GM13976 (cell line): ENCODE measurements around the gene CPAMD8.
"Not testable (repeated sequence)": the region's sequence is repeated elsewhere in the genome, so short reads cannot be mapped to it uniquely, and the experiment has no call there.

Experiments
- DNase-seq: peaks from one replicate; pipeline ENCODE4 v3.0.0; 2012; ENCODE audit warnings: low spot score
- in situ Hi-C: fragments of 300-500 bp; cut with MboI; formaldehyde crosslinking; loops from one replicate; pipeline ENCODE4 v1.12.0; 2022; ENCODE audit warnings: low sequenced_read_pairs, mixed read lengths, inconsistent platforms; ENCODE audit not compliant: unreplicated experiment
- TF ChIP-seq, protein P1 (sequence below): IDR thresholded peaks from 2 replicates; pipeline ENCODE4 v1.5.1; 2012; ENCODE audit warnings: borderline replicate concordance, mild to moderate bottlenecking; ENCODE audit not compliant: insufficient read depth; ENCODE audit errors: extremely low read depth, missing control alignments, control extremely low read depth

The CPAMD8 gene

DNA sequence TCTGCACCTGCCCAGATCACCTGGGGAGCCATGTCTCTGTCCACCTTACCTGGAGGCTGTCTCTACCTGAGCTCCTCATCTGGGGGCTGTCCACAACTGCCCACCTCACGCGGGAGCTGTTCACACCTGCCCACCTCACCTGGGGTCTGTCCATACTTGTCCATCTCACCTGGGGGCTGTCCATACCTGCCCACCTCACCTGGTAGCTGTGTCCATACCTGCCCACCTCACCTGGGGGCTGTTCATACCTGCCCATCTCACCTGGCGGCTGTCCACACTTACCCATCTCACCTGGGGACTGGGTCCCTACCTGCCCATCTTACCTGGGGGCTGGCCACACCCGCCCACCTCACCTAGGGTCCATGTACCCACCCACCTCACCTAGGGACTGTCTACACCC, 10.0 kb upstream of the CPAMD8 start:
- TF ChIP-seq, protein P1, sequence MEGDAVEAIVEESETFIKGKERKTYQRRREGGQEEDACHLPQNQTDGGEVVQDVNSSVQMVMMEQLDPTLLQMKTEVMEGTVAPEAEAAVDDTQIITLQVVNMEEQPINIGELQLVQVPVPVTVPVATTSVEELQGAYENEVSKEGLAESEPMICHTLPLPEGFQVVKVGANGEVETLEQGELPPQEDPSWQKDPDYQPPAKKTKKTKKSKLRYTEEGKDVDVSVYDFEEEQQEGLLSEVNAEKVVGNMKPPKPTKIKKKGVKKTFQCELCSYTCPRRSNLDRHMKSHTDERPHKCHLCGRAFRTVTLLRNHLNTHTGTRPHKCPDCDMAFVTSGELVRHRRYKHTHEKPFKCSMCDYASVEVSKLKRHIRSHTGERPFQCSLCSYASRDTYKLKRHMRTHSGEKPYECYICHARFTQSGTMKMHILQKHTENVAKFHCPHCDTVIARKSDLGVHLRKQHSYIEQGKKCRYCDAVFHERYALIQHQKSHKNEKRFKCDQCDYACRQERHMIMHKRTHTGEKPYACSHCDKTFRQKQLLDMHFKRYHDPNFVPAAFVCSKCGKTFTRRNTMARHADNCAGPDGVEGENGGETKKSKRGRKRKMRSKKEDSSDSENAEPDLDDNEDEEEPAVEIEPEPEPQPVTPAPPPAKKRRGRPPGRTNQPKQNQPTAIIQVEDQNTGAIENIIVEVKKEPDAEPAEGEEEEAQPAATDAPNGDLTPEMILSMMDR = no peak
- in situ Hi-C loops = no loop called here
- DNase-seq = no peak

GRCh38 chr19:17035842-17036424, 9.3 kb upstream of the CPAMD8 start:
- TF ChIP-seq, protein P1 = no peak
- in situ Hi-C loops = no loop called here
- DNase-seq = no peak

DNA sequence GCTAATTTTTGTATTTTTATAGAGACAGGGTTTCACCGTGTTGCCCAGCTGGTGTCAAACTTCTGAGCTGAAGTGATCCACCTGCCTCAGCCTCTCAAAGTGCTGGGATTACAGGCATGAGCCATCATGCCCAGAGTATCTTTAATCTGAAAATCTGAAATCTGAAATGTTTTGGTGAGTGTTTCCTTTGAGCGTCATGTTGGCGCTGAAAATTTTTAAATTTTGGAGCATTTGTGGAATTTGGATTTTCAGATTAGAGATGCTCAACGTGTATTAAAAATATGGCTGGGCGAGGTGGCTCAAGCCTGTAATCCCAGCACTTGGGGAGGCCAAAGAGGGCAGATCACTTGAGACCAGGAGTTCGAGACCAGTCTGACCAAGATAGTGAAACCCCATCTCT, 5.1 kb upstream of the CPAMD8 start:
- TF ChIP-seq, protein P1 = no peak
- in situ Hi-C loops = no loop called here
- no peak for DNase-seq

DNA sequence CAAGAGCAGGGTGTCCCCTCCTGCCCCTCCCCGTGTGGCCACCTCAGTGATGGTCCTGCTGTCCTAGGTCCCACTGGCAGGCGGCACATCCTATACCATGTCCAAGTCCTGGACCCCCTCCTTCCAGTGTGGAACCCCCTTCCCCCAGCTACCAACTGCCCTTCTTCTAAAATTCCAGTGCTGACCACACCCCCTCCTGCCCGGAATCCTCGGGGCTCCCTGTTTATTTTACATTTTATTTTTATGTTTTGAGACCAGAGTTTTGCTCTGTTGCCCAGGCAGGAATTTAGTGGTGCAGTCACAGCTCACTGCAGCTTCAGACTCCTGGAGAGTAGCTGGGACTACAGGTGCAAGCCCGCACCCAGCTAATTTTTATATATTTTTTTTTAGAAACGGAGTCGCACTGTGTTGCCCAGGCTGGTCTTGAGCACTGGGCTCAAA, 945 bp upstream of the CPAMD8 start:
- in situ Hi-C loops = no loop called here
- no peak for DNase-seq
- TF ChIP-seq, protein P1 = no peak

- DNase-seq = no peak
- TF ChIP-seq, protein P1 = no peak
- in situ Hi-C loops = no loop called here
These were observed 485 bp downstream of the CPAMD8 start for GRCh38 chr19:17025991-17026658.

GRCh38 chr19:17025361-17025760, 1.2 kb downstream of the CPAMD8 start:
- TF ChIP-seq, protein P1 = no peak
- in situ Hi-C loops = no loop called here
- DNase-seq = no peak

DNA sequence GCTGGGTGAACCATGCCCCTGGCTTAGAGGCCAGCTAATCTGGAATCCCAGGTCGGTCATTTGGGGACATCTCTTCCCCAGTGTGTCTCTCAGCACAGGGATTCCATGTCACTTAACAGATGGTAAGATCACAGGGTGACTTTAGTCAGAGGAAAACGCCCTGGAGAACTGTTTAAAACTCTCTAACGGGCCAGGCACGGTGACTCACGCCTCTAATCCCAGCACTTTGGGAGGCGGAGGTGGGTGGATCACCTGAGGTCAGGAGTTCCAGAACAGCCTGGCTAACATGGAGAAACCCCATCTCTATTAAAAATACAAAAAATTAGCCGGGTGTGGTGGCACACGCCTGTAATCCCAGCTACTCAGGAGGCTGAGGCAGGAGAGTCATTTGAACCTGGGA, 1.7 kb downstream of the CPAMD8 start:
- DNase-seq, in situ Hi-C loops: not testable (repeated sequence)
